GM18867 (cell line): Measurements from ENCODE around the gene MAML2.
"Not testable (repeated sequence)": the region's sequence is repeated elsewhere in the genome, so short reads cannot be mapped to it uniquely, and the experiment has no call there.

Source experiments
- ATAC-seq: cut with Tn5 transposase; IDR thresholded peaks from one replicate; pipeline ENCODE4 v1.9.1; 2021; ENCODE audit warnings: mild to moderate bottlenecking, moderate library complexity; ENCODE audit not compliant: unreplicated experiment

MAML2 gene

GRCh38 chr11:96294289-96294688 lies 48.7 kb downstream of the MAML2 start:
- no peak for ATAC-seq

- peak; percentile 93 for ATAC-seq
These were observed 49.4 kb downstream of the MAML2 start for GRCh38 chr11:96293598-96294021.

GRCh38 chr11:96293109-96293508 lies 49.9 kb downstream of the MAML2 start:
- ATAC-seq: no peak

DNA sequence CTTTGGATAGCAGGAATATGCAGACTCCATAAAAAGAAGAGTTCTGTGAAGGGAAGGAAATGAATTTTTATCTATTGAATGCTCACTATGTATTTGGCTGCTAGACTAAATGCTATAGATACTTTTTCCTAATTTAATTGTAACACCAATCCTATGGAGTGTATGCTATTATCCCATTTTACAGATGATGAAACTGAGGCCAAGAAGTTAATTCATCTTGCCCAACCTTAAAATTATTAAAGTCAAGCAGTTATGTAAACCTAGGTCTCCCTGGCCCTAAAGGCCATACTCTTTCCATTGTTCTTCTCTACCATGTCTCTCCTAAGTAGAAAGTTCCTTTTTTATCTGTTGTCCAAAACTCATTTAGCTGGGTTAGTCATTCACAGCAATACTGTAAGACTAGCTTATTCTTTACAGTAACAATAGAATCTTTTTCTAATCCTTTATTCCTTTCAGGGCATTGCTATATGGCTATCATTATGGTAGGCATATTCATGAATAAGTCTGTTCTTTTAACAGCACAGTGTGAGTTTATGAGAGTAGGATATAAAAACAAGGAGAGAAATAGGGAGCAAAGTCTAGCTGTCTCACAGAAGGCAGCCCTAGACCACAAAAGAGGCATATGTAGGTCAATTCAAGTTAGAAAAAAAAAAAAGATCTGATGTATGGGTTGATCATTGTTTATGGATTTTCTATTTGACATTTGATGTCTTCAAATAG lies 50.5 kb downstream of the MAML2 start:
- no peak for ATAC-seq

GRCh38 chr11:96290631-96291030 lies 52.4 kb downstream of the MAML2 start:
- no peak for ATAC-seq

DNA sequence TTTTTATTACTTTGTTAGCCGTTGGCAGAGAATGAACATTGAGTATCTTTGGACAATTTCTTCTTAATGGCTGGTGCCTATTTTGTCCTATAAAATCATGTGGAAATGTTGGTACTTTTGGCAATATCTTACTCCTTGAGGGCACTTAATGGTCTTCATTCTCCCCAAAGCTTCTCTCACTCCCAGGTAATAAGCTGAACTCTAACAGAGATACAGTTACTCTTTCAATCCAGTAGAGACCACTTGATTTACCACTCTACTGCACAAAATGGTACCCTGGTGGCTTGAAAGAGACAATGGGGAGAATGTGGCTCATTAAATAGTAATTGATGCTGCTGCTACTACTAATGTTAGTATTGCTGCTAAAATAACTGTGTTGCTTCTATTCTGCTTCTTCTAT lies 53.0 kb downstream of the MAML2 start:
- ATAC-seq: no peak

DNA sequence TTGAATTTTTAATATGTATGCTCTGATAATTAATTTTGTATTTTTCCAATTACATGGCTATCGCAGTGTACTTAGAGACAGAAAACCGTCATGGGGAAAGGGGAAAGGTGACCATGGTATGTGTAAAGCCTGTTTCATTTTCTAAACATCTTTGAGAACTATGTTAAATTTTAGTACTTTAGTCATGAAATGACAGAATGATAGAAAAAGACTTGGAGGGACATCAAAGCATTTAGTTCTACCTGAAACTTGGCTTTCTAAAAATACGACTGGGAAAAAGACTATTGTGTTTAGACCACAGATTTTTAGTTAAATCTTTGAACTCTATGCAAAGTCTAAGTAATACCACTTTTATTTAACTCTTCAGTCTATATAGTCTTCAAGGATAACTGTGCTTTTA lies 54.1 kb downstream of the MAML2 start:
- peak; percentile 45 for ATAC-seq

DNA sequence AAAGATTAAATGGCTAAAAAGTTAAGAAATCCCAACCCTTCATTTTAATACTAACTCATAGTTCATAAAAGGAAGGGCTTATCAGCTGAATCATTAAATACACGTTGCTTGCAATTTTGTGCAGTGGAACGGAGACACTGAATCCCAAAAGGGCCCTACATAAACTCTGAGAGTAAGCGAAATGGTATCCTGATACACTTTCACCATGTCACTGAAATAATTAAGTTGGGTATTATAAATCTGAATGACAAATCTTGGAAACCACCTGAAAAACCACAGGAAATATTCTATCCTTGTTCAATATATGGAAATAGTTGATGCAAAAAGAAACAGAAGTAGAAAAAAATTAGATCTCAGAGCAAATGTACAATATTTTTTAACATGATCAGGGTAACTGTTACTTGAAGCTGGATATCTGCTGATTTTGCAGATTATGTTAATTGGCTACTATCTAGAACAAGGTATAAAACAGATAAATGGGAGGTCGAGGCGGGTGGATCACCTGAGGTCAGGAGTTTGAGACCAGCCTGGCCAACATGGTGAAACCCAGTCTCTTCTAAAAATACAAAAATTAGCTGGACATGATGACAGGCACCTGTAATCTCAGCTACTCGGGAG lies 55.1 kb downstream of the MAML2 start:
- no peak for ATAC-seq

DNA sequence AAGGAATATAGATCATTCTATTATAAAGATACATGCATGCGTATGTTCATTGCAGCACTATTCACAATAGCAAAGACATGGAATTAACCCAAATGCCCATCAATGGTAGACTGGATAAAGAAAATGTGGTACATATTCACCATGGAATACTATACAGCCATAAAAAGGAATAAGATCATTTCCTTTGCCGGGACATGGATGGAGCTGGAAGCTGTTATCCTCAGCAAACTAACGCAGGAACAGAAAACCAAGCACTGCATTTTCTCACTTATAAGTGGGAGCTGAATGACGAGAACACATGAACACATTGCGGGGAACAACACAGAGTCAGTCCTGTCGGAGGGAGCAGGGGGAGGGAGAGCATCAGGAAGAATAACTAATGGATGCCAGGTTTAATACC lies 57.0 kb downstream of the MAML2 start:
- ATAC-seq: not testable (repeated sequence)

GRCh38 chr11:96284917-96285316 lies 58.1 kb downstream of the MAML2 start:
- ATAC-seq: no peak

DNA sequence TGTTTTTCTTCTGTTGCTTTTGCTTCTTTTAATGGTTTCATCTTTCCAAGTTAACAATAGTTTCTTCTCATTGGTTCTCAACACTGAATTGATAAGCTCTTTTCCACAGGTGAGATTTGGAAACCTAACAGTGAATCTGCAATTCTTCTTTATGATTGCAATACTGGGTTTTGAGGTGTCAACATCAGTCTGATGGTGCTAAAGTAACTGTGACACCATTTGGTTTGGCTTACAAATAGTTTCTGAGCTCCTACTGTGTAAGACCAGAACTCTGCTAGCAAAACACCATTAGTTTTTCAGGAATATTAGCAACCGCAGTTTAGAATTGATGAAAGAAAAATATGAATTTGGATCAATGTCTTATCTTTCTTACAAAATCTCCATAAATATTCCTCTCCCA lies 58.6 kb downstream of the MAML2 start:
- ATAC-seq: no peak

- no peak for ATAC-seq
These were observed 60.3 kb downstream of the MAML2 start for GRCh38 chr11:96282625-96283220.

DNA sequence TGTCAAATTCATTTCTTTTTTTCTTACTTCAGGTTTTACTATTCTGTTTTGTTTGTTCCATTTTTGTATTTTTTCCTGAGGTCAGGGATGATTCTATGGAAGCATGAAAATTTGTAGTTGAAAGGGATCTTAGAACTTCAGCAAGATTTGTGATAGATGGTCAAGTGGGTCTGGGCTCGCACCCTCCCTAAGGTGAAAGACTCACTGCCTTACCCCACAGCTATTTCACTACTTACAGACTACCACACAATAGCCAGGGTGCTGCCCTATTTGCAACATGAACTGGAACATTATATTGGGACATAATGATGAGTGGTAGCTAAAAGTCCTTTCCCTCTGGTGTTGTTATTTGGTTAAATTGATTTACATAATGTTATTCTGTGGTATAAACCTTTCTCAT lies 62.6 kb downstream of the MAML2 start:
- ATAC-seq: no peak

DNA sequence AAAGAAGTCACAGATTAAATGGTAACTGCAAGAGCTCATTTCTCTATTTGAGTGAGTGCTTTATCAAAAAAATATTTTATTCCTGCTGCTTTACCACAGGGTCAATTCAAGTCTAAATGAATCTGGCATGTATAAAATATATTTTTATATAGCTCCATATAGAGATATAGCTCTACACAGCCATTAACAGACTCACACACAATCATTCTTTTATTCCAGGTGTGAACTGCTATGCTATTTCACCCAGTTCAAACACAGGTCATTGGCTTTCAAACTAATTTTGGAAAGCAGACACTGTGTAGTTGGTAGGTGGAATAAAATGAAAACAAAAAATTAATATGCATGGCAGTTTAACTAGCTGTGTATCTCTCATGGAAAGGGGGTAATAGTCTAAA lies 63.1 kb downstream of the MAML2 start:
- no peak for ATAC-seq

DNA sequence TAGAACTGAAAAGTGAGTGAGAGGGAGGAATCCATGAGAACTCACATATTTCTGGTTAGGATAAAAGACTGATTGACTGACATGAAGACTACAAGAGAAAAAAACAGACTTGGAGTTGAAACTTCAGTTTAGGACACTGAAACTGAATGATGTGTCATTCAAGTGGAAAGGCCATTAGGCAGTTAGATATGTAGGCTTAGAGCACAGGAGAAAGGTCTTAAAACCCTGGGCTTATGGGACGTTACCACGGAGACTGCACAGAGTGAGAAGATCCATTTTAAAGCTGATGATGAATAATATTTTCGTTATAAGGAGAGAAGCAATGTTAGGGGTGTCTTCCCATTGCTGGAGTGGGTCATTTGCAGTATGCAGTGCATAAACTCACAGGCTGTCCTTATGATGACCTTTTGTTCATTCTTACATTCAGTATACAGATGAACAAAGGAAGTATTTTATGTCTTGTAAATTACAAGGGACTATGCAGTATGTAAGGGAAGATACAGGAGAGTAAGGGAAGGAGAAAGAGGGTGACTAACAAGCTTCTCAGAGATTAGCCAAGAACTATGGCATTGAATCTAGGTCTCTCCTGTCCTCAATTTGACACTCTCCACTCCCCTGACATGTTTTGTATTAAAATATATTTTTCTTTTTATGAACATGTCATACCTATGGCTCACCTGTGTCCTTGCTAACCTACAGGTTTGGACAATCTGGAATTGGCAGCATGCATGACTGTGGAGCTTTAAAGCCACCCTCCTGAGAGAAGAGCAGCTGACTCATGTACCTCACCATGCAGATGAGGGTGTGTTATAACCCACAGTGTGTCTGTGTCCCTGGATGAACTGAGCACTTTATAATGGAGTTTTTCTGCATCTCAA lies 63.7 kb downstream of the MAML2 start:
- ATAC-seq: no peak

DNA sequence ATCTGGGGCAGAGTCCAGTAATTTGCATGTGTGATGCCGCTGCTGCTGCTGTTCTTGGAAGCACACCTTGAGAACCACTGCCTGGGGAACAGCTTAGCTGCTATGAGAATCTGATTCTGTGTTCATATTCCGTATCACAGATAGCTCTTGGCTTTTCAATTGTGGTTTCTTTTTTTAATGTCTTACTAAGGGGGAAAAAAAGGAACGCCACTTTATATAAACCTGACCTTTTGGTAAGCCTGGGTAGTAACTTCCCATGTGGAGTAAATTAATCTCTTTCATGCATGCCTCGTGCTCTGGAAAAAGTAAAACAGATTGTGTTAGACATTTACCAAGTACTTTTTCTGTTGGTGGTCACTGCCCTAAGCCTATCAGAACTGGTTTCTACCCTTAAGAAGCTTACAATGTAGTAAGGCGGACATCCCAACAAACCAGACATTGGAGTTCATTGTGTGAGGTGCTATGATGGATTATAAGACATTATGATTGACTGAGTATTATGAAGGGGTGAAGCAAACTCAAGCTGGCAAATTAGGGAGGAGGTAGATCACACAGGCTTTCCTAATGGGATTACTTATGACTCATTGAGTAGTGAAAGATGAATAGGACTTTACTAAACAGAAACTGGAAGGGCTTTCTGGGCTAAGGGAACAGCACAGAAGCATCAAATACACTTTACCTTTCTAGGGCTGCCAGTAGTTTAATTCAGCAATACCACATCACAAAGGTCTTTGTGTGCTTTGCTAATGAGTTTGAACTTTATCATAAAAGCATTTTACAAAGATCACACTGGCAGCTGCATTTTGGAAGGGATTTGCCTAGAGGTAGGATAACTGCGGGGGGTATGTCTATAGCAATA lies 64.7 kb downstream of the MAML2 start:
- no peak for ATAC-seq

GRCh38 chr11:96277696-96278038 lies 65.3 kb downstream of the MAML2 start:
- no peak for ATAC-seq

GRCh38 chr11:96276836-96277235 lies 66.2 kb downstream of the MAML2 start:
- ATAC-seq: no peak

GRCh38 chr11:96275801-96276594 lies 67.0 kb downstream of the MAML2 start:
- ATAC-seq: no peak

DNA sequence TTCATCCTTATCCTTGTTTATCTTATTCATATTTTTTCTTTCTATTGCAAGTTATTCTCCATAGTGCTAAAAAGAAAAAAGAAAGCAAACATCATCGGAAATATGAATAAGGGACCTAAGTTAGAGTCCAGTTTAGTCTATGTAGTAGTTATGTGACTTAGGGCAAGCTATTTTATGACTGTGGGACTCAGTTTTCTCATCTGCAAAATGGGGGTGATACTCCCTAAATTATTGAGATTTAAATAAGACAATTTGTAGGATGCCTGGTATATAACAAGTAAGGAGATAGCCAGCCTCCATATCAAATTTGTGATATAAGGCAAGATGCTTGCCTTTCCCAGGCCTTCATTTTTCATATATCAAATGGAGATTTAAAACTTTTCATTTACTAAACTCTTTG lies 69.5 kb downstream of the MAML2 start:
- no peak for ATAC-seq
